K562 (cell line): ENCODE data around the gene RSPH3.

Experiments used
- JUN ChIP-seq, 2 experiments: sonication (generic) in 1 of 2; formaldehyde crosslinking in 1 of 2; IDR thresholded peaks; 2 replicates each; pipeline versions ENCODE4 v1.6.1 to v1.8.0; 2012 to 2022; ENCODE audit warnings: borderline replicate concordance in 2 of 2, mild to moderate bottlenecking in 2 of 2, improper control_type of control experiment in 1 of 2, low read depth in 1 of 2, low read length in 1 of 2, missing genetic modification reagents in 1 of 2
- RNF219 ChIP-seq: fragments of 250-450 bp; sonication (Bioruptor Pico); IDR thresholded peaks from 2 replicates; pipeline ENCODE4 v1.5.0; 2022; ENCODE audit warnings: mild to moderate bottlenecking
- USF2 ChIP-seq: sonication (generic); formaldehyde crosslinking; IDR thresholded peaks from 2 replicates; pipeline ENCODE4 v1.5.0; 2020; ENCODE audit warnings: missing genetic modification reagents
- ZNF134 ChIP-seq: fragments of 250-450 bp; sonication (Bioruptor Pico); conservative IDR thresholded peaks from 2 replicates; pipeline ENCODE4 v1.4.0; 2020
- ZNF224 ChIP-seq: sonication (generic); formaldehyde crosslinking; IDR thresholded peaks from 2 replicates; pipeline ENCODE4 v1.8.0; 2022; ENCODE audit warnings: mild to moderate bottlenecking, missing genetic modification reagents
- TF ChIP-seq, protein P1 (sequence below): sonication (generic); formaldehyde crosslinking; IDR thresholded peaks from 2 replicates; pipeline ENCODE4 v1.8.0; 2023; ENCODE audit warnings: missing genetic modification reagents, mild to moderate bottlenecking, borderline replicate concordance

- no peak for TF ChIP-seq ZNF224 (CRISPR knock-in tag)
- TF ChIP-seq RNF219, result no peak
- TF ChIP-seq USF2, result no peak
- TF ChIP-seq, protein P1, sequence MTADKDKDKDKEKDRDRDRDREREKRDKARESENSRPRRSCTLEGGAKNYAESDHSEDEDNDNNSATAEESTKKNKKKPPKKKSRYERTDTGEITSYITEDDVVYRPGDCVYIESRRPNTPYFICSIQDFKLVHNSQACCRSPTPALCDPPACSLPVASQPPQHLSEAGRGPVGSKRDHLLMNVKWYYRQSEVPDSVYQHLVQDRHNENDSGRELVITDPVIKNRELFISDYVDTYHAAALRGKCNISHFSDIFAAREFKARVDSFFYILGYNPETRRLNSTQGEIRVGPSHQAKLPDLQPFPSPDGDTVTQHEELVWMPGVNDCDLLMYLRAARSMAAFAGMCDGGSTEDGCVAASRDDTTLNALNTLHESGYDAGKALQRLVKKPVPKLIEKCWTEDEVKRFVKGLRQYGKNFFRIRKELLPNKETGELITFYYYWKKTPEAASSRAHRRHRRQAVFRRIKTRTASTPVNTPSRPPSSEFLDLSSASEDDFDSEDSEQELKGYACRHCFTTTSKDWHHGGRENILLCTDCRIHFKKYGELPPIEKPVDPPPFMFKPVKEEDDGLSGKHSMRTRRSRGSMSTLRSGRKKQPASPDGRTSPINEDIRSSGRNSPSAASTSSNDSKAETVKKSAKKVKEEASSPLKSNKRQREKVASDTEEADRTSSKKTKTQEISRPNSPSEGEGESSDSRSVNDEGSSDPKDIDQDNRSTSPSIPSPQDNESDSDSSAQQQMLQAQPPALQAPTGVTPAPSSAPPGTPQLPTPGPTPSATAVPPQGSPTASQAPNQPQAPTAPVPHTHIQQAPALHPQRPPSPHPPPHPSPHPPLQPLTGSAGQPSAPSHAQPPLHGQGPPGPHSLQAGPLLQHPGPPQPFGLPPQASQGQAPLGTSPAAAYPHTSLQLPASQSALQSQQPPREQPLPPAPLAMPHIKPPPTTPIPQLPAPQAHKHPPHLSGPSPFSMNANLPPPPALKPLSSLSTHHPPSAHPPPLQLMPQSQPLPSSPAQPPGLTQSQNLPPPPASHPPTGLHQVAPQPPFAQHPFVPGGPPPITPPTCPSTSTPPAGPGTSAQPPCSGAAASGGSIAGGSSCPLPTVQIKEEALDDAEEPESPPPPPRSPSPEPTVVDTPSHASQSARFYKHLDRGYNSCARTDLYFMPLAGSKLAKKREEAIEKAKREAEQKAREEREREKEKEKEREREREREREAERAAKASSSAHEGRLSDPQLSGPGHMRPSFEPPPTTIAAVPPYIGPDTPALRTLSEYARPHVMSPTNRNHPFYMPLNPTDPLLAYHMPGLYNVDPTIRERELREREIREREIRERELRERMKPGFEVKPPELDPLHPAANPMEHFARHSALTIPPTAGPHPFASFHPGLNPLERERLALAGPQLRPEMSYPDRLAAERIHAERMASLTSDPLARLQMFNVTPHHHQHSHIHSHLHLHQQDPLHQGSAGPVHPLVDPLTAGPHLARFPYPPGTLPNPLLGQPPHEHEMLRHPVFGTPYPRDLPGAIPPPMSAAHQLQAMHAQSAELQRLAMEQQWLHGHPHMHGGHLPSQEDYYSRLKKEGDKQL (CRISPR knock-in tag), result no peak
- TF ChIP-seq JUN (IDR thresholded peaks at IDR 0.05; ENCODE audit: borderline replicate concordance, low read depth, low read length), result no peak
- TF ChIP-seq JUN (CRISPR knock-in tag; IDR thresholded peaks at IDR 0.05; ENCODE audit: borderline replicate concordance), result no peak
- no peak for TF ChIP-seq ZNF134 (CRISPR knock-in tag)
Observed at GRCh38 chr6:159002432-159003155, 2.6 kb upstream of the RSPH3 start.
